ENCODE measurements around the gene FKBP11.

The FKBP11 gene

GRCh38 chr12:48932878-48933277 lies 7.6 kb upstream of the FKBP11 start:
- H3K36me3 ChIP-seq (ENCODE audit: control insufficient read depth, insufficient read depth, low read length) = no peaks in the 10 kb centered on the region
- no peak for TF ChIP-seq CTCF (IDR thresholded peaks at IDR 0.05)
- no peak overlapping the region for H3K27ac ChIP-seq
- H3K4me2 ChIP-seq (ENCODE audit: low read length) = no peak overlapping the region
- H3K4me1 ChIP-seq = no peaks in the 10 kb centered on the region
- H3K9me3 ChIP-seq (ENCODE audit: control insufficient read depth, low read length) = no peaks in the 10 kb centered on the region
- H3K79me2 ChIP-seq = no peaks in the 10 kb centered on the region
- H3K9ac ChIP-seq = no peak overlapping the region
- H2AFZ ChIP-seq = no peak overlapping the region
- H3K4me3 ChIP-seq (ENCODE audit: low read depth, low read length) = no peak overlapping the region
- H3K27me3 ChIP-seq (ENCODE audit: control insufficient read depth, insufficient read depth, low read length) = no peaks in the 10 kb centered on the region

- Histone ChIP-seq H3K9ac (no peak overlapping the region), H3K4me2 (ENCODE audit: low read length) (no peak overlapping the region), H3K9me3 (ENCODE audit: control insufficient read depth, low read length) (no peaks in the 10 kb centered on the region), H3K27me3 (ENCODE audit: control insufficient read depth, insufficient read depth, low read length) (no peaks in the 10 kb centered on the region), H3K4me3 (ENCODE audit: low read depth, low read length) (no peak overlapping the region), H3K27ac (no peak overlapping the region), H3K36me3 (ENCODE audit: control insufficient read depth, insufficient read depth, low read length) (no peaks in the 10 kb centered on the region), H2AFZ (no peak overlapping the region), H3K79me2 (no peaks in the 10 kb centered on the region), H3K4me1 (no peaks in the 10 kb centered on the region)
- no peak for TF ChIP-seq CTCF (IDR thresholded peaks at IDR 0.05)
These were observed 5.2 kb upstream of the FKBP11 start for GRCh38 chr12:48930475-48930874.

- Histone ChIP-seq H3K27me3 (ENCODE audit: control insufficient read depth, insufficient read depth, low read length) (no peaks in the 10 kb centered on the region), H3K36me3 (ENCODE audit: control insufficient read depth, insufficient read depth, low read length) (no peaks in the 10 kb centered on the region), H3K4me3 (ENCODE audit: low read depth, low read length) (no peak overlapping the region), H2AFZ (no peak overlapping the region), H3K4me2 (ENCODE audit: low read length) (no peak overlapping the region), H3K79me2 (no peaks in the 10 kb centered on the region), H3K9ac (no peak overlapping the region), H3K9me3 (ENCODE audit: control insufficient read depth, low read length) (no peaks in the 10 kb centered on the region), H3K4me1 (no peaks in the 10 kb centered on the region), H3K27ac (no peak overlapping the region)
- TF ChIP-seq CTCF (IDR thresholded peaks at IDR 0.05) = no peak
These were observed 4.3 kb upstream of the FKBP11 start for GRCh38 chr12:48929551-48929950.

- H3K27ac ChIP-seq = no peak overlapping the region
- H3K4me2 ChIP-seq (ENCODE audit: low read length) = no peak overlapping the region
- no peaks in the 10 kb centered on the region for H3K9me3 ChIP-seq (ENCODE audit: control insufficient read depth, low read length)
- no peaks in the 10 kb centered on the region for H3K79me2 ChIP-seq
- no peak for TF ChIP-seq CTCF (IDR thresholded peaks at IDR 0.05)
- no peaks in the 10 kb centered on the region for H3K36me3 ChIP-seq (ENCODE audit: control insufficient read depth, insufficient read depth, low read length)
- H3K4me3 ChIP-seq (ENCODE audit: low read depth, low read length) = no peak overlapping the region
- no peak overlapping the region for H2AFZ ChIP-seq
- H3K9ac ChIP-seq = no peak overlapping the region
- H3K27me3 ChIP-seq (ENCODE audit: control insufficient read depth, insufficient read depth, low read length) = no peaks in the 10 kb centered on the region
- no peaks in the 10 kb centered on the region for H3K4me1 ChIP-seq
These were observed 2.0 kb upstream of the FKBP11 start for GRCh38 chr12:48927261-48927660.

GRCh38 chr12:48924617-48925303 lies 532 bp downstream of the FKBP11 start:
- no peaks in the 10 kb centered on the region for H3K4me1 ChIP-seq
- H3K27me3 ChIP-seq (ENCODE audit: control insufficient read depth, insufficient read depth, low read length) = no peaks in the 10 kb centered on the region
- H3K9me3 ChIP-seq (ENCODE audit: control insufficient read depth, low read length) = no peaks in the 10 kb centered on the region
- no peaks in the 10 kb centered on the region for H3K36me3 ChIP-seq (ENCODE audit: control insufficient read depth, insufficient read depth, low read length)
- no peak overlapping the region for H3K9ac ChIP-seq
- peak overlapping the region; percentile 98 for H3K4me2 ChIP-seq (ENCODE audit: low read length)
- peak overlapping the region; percentile 69 for H2AFZ ChIP-seq
- no peaks in the 10 kb centered on the region for H3K79me2 ChIP-seq
- H3K4me3 ChIP-seq (ENCODE audit: low read depth, low read length) = peak overlapping the region; percentile 81
- no peak overlapping the region for H3K27ac ChIP-seq
- TF ChIP-seq CTCF (IDR thresholded peaks at IDR 0.05) = peak; percentile 70

All from parathyroid adenoma (tissue), 2 donors.